Neural progenitor cell (in vitro differentiated cells): ENCODE data around the gene AFF1. TPM values are rescaled to one million over a fixed set of nuclear protein-coding genes. Genes with fewer than 3 reads are reported as not detected.

Experiments
- DNase-seq: peaks from one replicate; pipeline ENCODE4 v3.0.0-alpha.2; 2016; ENCODE audit warnings: low spot score
- H2AFZ ChIP-seq: fragments of 200-600 bp; sonication (generic); replicated peaks from 2 replicates; pipeline ENCODE4 v1.6.1; 2016; ENCODE audit warnings: antibody characterized with exemption
- H3F3A ChIP-seq: fragments of 200-600 bp; sonication (generic); 2 replicates; pipeline ENCODE4 v1.6.1; 2016; ENCODE audit warnings: antibody characterized with exemption, low read depth
- H3K27ac ChIP-seq: fragments of 200-600 bp; sonication (generic); 2 replicates; pipeline ENCODE4 v1.5.1; 2016; ENCODE audit warnings: mild to moderate bottlenecking
- H3K27me3 ChIP-seq: fragments of 200-600 bp; sonication (generic); 2 replicates; pipeline ENCODE4 v1.6.1; 2016; ENCODE audit warnings: mild to moderate bottlenecking, moderate library complexity
- H3K36me3 ChIP-seq: fragments of 200-600 bp; sonication (generic); 2 replicates; pipeline ENCODE4 v1.5.1; 2016
- H3K4me1 ChIP-seq: fragments of 200-600 bp; sonication (generic); 2 replicates; pipeline ENCODE4 v1.6.1; 2016; ENCODE audit warnings: mixed run types
- H3K4me2 ChIP-seq: fragments of 200-600 bp; sonication (generic); 2 replicates; pipeline ENCODE4 v1.6.1; 2016
- H3K4me3 ChIP-seq: fragments of 200-600 bp; sonication (generic); 2 replicates; pipeline ENCODE4 v1.5.1; 2016
- H3K79me2 ChIP-seq: fragments of 200-600 bp; sonication (generic); 2 replicates; pipeline ENCODE4 v1.6.1; 2016; ENCODE audit warnings: low read depth
- H3K9ac ChIP-seq: fragments of 200-600 bp; sonication (generic); 2 replicates; pipeline ENCODE4 v1.6.1; 2016
- H3K9me3 ChIP-seq: fragments of 200-600 bp; sonication (generic); 2 replicates; pipeline ENCODE4 v1.5.1; 2016; ENCODE audit warnings: low read depth
- H4K20me1 ChIP-seq: fragments of 200-600 bp; sonication (generic); 2 replicates; pipeline ENCODE4 v1.6.1; 2016; ENCODE audit warnings: low read depth
- H3K27ac Mint-ChIP-seq: 3 replicates; pipeline ENCODE4 v1.8.0; 2021; ENCODE audit warnings: mixed read lengths
- H3K27me3 Mint-ChIP-seq: 2 replicates; pipeline ENCODE4 v1.8.0; 2022; ENCODE audit warnings: low read depth, mild to moderate bottlenecking, inconsistent platforms, moderate library complexity, mixed read lengths; ENCODE audit not compliant: insufficient read depth
- H3K36me3 Mint-ChIP-seq: 3 replicates; pipeline ENCODE4 v1.8.0; 2021; ENCODE audit warnings: mixed read lengths
- H3K4me1 Mint-ChIP-seq: 3 replicates; pipeline ENCODE4 v1.8.0; 2021; ENCODE audit warnings: mixed read lengths
- H3K4me3 Mint-ChIP-seq: 3 replicates; pipeline ENCODE4 v1.8.0; 2021; ENCODE audit warnings: mild to moderate bottlenecking, moderate library complexity, mixed read lengths
- H3K9me3 Mint-ChIP-seq: 3 replicates; pipeline ENCODE4 v1.8.0; 2020; ENCODE audit warnings: mixed read lengths
- CTCF ChIP-seq: fragments of 200-600 bp; sonication (generic); IDR thresholded peaks from 2 replicates; pipeline ENCODE4 v1.5.1; 2017; ENCODE audit warnings: antibody characterized with exemption, mild to moderate bottlenecking
- EZH2 ChIP-seq: fragments of 200-600 bp; sonication (generic); IDR thresholded peaks from 2 replicates; pipeline ENCODE4 v1.6.1; 2017; ENCODE audit warnings: antibody characterized with exemption, mild to moderate bottlenecking, moderate library complexity
- EZH2phosphoT487 ChIP-seq: fragments of 200-600 bp; sonication (generic); IDR thresholded peaks from 2 replicates; pipeline ENCODE4 v1.6.1; 2017; ENCODE audit warnings: antibody characterized with exemption
- total RNA-seq: library from RNA; depleted of rRNA; stranded (reverse); fragments of >200 nt; gene quantifications from 2 replicates; pipeline ENCODE4 v1.2.3, GENCODE V29; 2015; ENCODE audit warnings: low replicate concordance

Gene AFF1
- total RNA-seq, 1 donor from 2014 or later = 29.0 TPM

GRCh38 chr4:87132035-87132434, 197.2 kb downstream of the AFF1 start:
- Histone ChIP-seq H3K79me2 (no peaks in the 10 kb centered on the region), H3K36me3 (peaks cover 18% of the 10 kb centered on the region), H3F3A (no peaks in the 10 kb centered on the region), H3K9me3 (no peaks in the 10 kb centered on the region), H3K27ac (no peak overlapping the region), H3K4me1 (peaks cover 5% of the 10 kb centered on the region), H3K9ac (no peak overlapping the region), H4K20me1 (no peaks in the 10 kb centered on the region), H3K4me2 (no peak overlapping the region), H2AFZ (no peak overlapping the region), H3K4me3 (no peak overlapping the region), H3K27me3 (no peaks in the 10 kb centered on the region)
- TF ChIP-seq EZH2 (no peak), EZH2phosphoT487 (no peak), CTCF (no peak)
- DNase-seq = no peak
- Mint-ChIP-seq H3K9me3 (no peaks in the 10 kb centered on the region), H3K27me3 (no peaks in the 10 kb centered on the region), H3K4me3 (no peak overlapping the region), H3K27ac (no peak overlapping the region), H3K4me1 (no peaks in the 10 kb centered on the region), H3K36me3 (peaks cover 54% of the 10 kb centered on the region)

- Histone ChIP-seq H2AFZ (no peak overlapping the region), H3K4me3 (no peak overlapping the region), H3K27me3 (no peaks in the 10 kb centered on the region), H3K4me2 (no peak overlapping the region), H3K27ac (no peak overlapping the region), H3K36me3 (peaks cover 18% of the 10 kb centered on the region), H3K79me2 (no peaks in the 10 kb centered on the region), H3K9me3 (no peaks in the 10 kb centered on the region), H4K20me1 (no peaks in the 10 kb centered on the region), H3F3A (peaks cover 2% of the 10 kb centered on the region), H3K4me1 (peaks cover 5% of the 10 kb centered on the region), H3K9ac (no peak overlapping the region)
- Mint-ChIP-seq H3K4me3 (no peak overlapping the region), H3K4me1 (no peaks in the 10 kb centered on the region), H3K27me3 (no peaks in the 10 kb centered on the region), H3K36me3 (peaks cover 50% of the 10 kb centered on the region), H3K27ac (no peak overlapping the region), H3K9me3 (no peaks in the 10 kb centered on the region)
- no peak for DNase-seq
- no peak for TF ChIP-seq EZH2
- no peak for TF ChIP-seq CTCF
- no peak for TF ChIP-seq EZH2phosphoT487
Measured at GRCh38 chr4:87133183-87133582, 198.4 kb downstream of the AFF1 start.

DNA sequence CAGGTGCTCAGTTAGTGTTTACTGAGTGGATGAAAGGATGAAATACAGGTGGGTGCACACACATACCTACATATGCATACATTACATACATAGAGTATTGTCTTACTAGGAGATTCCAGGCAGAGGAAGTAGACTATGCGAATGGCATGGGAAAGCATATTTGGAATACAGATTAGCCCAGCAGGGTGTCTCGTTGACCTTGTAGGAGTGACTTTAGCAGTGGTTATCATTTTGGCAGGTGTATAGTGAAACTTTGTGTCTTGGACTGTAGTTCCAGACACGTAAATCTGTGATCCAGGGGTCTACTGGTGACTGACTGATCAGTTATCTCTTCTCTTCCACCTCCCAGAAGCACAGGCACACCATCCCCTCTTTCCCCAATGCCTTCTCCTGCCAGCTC, 199.3 kb downstream of the AFF1 start:
- H3K9me3 Mint-ChIP-seq = no peaks in the 10 kb centered on the region
- Histone ChIP-seq H4K20me1 (no peaks in the 10 kb centered on the region), H2AFZ (no peak overlapping the region), H3K4me1 (peaks cover 5% of the 10 kb centered on the region), H3K27ac (no peak overlapping the region), H3K4me2 (no peak overlapping the region), H3K36me3 (peaks cover 18% of the 10 kb centered on the region), H3K9ac (no peak overlapping the region), H3K79me2 (no peaks in the 10 kb centered on the region), H3K9me3 (no peaks in the 10 kb centered on the region), H3K4me3 (no peak overlapping the region), H3F3A (peaks cover 2% of the 10 kb centered on the region), H3K27me3 (no peaks in the 10 kb centered on the region)
- no peaks in the 10 kb centered on the region for H3K27me3 Mint-ChIP-seq
- no peaks in the 10 kb centered on the region for H3K4me1 Mint-ChIP-seq
- H3K4me3 Mint-ChIP-seq = no peak overlapping the region
- H3K27ac Mint-ChIP-seq = no peak overlapping the region
- H3K36me3 Mint-ChIP-seq = peaks cover 47% of the 10 kb centered on the region
- TF ChIP-seq CTCF (no peak), EZH2 (no peak), EZH2phosphoT487 (no peak)
- DNase-seq = no peak
